HG02981 (cell line): ENCODE data around the gene FAM76B.

Experiments
- ATAC-seq: cut with Tn5 transposase; IDR thresholded peaks from one replicate; pipeline ENCODE4 v1.9.1; 2021; ENCODE audit warnings: mild to moderate bottlenecking, moderate library complexity; ENCODE audit not compliant: unreplicated experiment

FAM76B gene

DNA sequence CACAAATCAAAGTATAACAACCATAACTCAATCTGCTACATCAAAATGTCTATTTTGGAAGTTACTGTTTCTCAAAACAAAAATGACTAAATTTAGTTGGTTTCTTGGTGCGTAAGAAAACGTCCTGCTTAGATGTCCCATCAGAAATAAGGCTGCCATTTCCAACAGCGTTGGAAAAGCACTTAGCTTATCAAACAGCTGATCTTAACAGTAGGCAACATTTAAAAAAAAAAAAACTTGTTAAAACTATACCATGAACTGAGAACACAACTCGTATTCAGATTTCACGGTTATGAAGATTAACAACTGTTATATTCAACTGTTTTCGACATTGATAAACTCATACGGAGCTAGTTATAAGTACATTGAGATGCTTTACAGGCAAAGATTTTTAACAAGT is 3.1 kb upstream of the FAM76B start:
- ATAC-seq = no peak

DNA sequence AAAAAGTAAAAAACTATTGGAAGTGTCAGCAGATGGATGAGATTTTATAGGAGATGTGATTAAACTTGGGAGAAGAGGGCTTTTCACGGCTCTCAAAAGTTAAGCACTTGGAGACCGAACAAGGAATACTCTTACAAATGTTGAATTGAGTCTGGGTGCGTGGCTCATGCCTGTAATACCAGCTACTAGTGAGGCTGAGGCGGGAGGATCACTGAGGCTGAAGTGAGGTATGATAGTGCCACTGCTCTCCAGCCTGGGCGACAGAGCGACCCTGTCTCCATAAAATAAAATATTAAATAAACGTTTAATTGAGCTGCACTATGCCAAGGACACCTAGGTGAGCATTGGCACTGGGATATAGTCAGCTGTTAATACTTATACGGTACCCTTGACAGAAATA is 2.6 kb upstream of the FAM76B start:
- no peak for ATAC-seq

DNA sequence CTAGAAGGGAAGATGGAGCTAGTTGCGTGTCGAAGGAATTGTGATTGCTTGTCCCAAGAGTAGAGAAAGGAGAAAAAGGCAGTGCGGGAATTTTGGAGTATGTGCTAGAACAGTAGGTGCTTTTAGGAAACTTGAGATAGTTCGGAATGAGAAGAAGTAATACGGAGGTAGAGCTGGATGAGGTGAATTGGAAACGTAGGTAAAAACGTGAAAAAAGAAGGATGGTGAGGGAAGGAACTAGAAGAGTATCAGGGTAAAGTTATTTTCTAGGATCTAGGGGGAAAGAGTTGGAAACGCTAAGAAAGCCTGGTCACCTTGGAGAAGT is 2.1 kb upstream of the FAM76B start:
- no peak for ATAC-seq

DNA sequence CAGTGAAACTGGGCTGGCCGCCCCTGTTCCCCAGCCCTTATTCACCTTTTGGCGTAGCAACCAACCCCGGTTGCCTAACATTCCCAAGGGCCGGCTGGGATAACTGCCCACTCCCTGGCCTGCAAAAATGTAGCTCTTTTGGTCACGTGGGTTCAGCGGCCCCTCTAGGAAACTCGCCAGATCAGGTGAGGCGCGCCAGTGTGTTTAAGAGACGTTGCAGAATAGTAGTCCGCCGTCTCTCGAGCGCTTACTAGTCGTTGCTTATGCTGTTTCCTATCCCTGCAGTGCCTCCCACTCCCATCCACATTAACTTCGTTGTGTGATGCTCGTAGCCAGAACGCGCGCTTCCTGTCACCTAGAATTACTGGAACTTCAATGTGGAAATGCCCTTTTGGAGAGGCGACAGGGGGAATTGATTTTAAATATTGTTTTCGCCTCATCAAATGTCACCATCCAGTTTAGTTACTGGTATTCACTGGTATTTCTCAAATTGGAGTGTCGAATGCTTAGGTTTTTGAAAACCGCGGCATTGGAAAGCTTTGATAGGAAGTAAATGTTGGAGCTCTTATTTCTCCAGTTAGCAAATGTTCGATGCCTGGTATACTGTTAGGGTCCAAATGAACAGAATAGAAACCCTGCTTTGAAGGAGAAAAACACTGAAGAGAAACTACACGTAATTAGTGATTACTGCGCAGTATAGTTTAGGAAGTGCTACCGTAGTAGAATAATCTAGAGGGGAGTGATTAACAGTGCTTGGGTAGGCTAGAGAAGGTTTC is 1.5 kb upstream of the FAM76B start:
- no peak for ATAC-seq

DNA sequence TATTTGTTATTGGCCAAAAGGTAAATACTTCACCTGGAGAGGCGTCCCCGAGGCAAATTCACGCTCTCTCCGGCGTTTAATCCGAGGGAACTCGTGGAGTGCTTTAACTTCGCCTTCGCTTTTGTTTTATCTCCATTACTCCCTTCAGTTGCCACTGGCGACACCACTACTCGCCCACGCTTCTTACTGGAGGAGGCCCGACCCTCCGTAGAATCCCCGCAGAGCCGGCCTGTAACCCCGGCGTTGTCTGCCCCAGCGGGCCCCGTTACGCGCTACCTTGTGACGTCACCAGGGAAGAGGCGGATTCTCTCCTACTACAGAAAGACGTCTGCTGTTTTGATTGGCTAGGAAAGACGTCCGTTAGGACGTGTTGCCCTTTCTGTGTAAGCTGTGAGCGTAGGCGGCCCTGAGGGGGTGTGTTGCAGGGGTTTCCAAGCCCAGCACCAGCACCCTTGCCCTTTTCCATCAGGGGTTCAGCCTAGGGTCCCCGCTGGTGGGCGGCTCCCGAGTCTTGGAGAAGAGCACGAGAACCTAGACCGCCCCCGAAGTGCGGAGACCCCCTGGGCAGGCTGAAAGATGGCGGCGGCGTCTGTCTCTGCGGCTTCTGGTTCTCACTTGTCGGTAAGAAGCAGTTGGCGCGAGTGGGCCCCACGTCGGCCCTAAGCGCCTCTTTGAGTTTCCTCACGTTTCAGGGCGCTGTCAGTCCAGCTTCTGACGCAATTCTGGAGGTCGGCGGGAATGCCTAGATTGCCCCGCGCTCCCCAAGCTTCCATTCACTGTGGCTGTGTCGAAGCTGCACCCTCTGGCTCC is 746 bp upstream of the FAM76B start, which contains the start of gene CEP57:
CEP57 (plus strand) TSS at position 376 of the 810 bp plus-strand sequence; CDS start at position 577, 201 bp downstream.
- peak; percentile 63 for ATAC-seq

DNA sequence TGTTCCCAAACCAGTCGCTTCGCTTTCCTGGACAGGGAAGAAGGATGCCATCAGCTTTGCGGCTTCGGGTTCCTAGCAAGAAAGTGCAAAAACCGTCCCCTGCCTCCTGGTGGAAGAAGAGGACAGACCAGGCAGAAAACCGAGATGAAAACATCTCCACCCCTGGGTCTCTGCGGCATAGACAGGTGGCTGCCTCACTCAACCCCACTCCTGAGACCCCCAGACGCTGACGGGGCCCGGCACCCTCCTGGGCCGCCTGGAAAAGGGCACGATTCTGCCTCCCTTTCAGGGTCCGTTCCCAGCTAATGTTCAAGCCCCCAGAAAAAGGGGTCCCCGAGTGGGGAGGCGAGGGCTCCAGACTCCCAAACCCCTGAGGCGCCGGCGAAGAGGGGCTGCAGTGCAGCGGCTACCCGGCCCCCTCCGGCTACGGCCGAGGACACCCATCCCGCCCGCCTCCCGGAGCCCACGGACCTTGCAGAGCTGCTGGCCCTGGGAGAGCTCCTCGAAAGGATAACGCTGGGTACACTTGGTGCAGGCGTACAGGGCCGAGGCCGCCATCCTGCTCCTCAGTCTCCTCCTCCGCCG is 569 bp downstream of the FAM76B start:
- ATAC-seq = no peak

DNA sequence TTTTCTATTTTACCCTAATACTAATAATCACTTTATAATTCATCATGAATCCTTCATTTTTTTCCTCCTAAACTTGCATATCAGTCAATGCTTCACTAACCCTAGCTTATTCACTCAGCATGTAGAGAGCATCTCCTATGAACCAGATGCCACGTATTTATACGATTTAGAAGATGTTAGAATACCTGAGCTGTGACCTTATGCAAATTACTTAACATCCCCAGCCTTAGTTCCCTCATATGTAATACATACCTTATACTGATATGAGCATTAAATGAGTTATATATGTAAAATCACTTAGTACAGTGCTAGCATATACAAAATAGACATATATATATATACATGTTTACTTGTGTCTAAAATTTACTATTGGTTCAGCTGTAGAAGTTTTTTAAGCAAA is 9.0 kb downstream of the FAM76B start:
- ATAC-seq = peak; percentile 58

DNA sequence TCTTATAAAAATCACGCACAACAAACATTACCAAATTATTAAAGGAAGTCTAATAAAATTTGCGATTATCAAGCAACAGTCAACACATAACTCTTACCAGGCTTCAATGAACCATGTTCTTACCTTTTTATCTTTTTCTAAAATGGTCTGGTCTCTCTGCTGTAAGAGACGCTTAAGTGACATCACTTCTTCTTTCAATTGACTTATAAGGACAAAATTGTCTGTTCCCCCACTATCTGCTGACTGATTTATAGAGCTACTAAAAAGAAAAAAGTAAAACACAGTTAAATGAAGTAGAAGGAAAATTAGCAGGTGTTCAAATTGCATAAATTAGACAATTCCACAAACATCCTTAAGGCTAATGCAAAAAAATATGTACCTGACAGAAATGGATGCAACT is 10.9 kb downstream of the FAM76B start:
- ATAC-seq = no peak

DNA sequence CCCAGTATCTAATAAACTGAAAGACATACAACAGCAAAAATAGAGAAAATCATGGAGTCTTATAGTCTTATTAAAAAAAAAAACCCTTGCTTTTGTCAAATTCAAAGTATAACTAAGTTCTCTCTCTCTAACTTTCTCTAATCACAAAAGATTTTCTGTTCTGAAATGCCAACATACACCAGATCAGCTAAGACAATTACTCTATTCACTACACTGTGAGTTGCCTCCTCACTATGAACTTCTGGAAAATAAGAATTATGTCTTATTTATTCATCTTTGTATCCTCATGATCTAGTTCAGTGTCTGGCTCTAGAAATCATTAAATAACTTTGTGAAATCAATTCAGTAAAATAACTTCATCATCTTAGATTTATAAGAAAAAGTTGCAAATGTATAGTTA is 12.7 kb downstream of the FAM76B start:
- ATAC-seq = no peak

DNA sequence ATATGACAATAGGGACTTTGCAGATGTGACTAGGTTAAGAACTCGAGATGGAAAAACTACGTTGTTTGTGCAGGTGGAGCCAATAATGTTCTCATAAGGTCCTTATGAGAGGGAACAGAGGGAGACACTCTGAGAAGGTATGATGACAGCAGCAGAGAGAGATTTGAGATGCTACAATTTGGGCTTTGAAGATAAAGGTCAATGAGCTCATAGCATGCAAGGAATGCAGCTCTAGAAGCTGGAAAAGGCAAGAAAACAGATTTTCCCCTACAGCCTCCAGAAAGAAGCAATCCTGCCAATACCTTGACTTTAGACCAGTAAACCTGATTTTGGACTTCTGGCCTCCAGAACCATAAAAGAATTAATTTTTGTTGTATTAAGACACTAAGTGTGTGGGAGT is 21.1 kb downstream of the FAM76B start:
- ATAC-seq = no peak

DNA sequence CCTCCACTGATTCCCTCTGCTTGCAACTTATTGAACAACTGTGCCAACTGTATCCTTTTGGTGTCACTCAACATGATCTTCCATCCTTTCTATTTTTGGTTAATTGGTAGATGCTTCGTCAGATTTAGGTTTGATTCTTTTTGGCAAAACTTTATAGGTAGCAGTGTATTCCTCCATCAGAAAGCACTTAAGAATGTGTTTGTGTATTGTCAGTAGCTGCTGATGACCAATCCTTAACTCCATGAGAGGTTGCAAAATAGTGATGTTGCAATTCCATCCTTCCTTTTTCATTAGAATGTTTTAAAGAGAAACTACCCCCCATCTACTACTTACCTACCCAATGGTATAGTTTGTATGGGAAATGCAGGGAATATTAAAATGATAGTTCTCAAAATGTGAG is 22.1 kb downstream of the FAM76B start:
- no peak for ATAC-seq

DNA sequence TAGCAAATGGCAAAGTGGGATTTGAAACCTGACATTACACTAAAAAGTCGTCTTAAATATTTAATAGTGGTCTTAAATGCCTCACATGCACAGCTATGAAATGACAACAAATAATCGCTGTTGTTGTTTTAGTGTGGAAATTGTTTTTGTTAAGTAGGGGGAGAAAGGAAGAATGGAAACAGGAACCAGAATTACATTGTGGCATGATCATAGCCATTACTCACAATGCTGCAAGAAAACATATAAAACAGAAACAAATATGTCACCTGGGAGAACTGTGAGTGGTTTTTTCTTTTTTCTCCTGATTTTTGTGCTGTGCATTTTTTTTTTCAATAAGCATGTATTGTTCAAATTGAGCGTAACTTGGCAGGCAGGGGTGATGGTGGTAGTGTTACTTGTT is 22.9 kb downstream of the FAM76B start:
- ATAC-seq = no peak

DNA sequence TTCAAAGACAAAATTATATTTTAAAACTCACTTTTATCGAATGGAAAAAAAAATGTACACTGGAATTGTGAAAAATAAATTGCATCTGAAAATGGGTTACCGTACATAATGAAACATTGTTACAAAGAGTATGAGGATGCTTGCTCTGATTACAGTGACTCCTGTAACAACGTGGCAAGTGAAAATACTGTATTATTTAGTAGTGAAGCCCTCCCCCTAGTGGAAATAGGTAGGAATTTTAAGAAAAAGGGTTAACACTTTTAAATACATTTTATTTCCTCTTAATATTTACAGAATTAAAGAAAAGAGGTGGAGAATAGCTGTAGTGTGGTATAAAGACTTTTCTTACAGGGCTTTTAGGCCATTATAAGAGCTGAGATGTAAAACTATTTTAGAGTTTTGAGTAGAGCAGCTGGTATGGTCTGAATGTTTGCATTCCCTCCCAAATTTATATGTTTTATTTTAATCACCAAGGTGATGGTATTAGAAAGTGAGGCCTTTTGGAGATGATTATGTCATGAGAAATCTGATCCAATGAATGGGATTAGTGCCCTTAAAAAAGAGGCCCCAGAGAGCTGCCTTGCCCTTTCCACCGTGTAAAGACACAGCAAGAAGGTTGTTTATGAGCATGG is 25.2 kb downstream of the FAM76B start:
- peak; percentile 64 for ATAC-seq

DNA sequence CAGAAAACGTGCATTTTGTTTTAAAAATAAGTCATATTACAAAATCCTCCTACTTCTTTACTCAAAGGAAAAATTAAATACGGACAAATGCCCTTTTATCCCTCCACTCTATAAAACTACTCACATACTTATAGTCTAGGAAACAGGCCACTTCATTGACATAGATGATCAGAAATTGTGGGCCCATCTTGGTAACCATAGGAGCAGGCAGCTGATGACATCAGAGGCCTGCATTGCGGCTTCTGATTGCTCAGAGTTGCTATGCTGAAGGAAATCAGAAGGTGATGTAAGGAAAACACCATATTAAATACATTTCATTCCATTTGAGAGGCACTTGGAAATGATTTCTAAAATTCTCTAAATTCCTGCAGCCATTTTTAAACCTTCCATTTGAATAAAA is 27.0 kb downstream of the FAM76B start:
- no peak for ATAC-seq

DNA sequence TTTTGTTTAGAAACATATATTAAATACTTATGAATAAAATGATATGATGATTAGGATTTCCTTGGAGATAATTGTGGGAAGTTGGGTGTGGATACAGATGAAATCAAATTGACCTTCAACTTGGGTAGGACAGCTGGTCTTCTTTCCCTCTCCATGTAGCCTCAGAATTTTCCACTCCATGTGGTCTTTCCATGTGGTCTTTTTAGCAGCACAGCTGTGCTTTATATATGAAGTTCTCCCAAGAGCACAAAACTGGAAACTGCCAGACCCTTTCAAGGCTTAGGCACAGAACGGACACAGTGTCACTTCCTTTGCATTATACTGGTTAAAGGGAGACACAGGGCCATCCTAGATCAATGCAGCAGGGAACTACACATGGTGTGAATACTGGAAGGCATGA is 28.6 kb downstream of the FAM76B start:
- no peak for ATAC-seq

DNA sequence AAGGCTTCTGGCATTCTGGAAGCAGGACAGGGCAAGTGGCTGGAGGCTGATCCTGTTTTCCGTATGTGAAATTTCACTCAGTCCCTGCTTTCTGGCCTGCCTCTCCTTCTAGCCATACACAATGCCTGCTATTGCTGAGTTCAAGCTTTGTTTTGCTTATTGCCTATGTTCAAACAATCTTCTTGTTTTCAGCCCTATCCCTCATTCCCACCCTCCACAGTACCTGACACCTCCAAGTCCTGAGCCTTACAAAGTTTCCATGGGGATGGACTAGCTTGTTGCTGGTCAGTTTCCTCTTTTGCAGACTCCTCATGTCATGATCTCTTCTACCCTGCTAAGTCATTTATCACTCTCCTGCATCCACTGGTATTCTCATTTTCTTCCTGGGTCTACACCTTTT is 38.1 kb downstream of the FAM76B start:
- ATAC-seq = no peak

DNA sequence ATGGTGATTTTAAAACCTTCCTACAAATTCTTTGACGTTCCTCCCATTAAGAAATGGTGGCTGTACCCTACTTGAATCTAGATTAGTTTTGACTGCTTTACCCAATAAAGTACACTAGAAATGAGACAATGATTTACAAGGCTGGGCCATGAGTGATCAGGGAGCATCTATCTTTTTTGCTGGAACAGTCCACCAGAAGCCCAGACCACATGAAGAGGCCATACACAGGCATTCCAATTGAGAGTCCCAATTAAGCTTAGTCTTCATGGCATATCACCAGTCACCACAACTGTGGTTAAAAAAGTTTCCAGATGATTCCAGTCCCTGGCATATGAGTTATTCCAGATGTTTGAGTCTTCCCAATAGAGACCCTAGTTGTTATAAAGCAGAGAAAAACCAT is 39.5 kb downstream of the FAM76B start:
- ATAC-seq = no peak

DNA sequence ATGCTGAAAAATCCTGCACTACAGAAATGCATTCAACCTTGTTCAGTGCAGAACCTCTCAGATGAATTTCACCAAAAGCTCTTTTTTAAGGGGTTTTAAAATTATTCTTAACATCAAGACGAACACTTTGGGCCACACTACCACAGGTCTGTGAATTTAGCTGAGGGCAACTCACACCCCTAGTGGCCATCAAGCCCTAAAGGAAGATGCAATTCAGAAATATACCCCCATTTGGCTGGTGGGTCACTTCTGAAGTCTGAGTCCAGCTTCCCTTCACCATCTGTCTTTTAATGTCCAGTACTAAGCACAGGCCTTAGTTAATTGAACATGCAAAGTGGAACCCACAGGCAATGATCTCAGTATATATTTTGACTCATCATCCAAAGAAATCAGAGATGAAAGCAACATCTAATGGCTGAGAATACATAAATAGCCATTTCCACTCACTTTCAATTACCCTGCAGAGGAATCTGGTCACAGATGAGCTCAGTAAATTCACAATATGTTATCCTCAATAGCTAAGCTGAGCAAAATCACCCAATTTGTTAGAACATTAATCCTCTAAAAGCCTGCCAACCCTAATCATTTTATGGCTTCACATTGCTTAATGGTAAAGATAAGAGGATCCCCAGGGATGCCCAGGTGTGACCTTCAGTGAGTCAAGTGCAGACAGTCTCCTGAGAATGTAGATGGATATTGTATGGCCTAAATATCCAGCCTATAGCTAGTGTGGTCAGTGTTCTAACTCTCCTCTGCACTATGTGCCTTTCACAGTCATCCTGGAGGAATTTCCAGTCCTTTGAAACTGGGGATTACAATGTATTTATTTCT is 50.3 kb downstream of the FAM76B start:
- ATAC-seq = no peak

DNA sequence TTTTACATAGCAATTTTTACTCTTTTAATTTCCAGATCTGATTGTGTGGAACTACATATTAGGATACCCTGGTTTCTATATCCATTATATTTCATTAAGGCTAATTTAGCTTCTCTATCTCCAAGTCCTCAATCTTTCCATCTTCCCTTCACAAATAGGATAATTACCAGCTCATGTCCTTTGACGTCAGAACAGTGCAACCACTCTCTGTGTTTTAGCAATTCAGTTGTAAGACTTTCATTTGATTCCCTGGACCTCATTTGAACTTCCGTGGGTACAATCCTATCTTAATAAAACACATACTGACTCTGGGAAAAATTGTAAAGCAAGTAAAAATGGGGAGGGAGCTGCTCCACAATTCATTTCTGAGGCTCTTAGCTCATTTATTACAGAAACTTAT is 52.8 kb downstream of the FAM76B start:
- no peak for ATAC-seq

DNA sequence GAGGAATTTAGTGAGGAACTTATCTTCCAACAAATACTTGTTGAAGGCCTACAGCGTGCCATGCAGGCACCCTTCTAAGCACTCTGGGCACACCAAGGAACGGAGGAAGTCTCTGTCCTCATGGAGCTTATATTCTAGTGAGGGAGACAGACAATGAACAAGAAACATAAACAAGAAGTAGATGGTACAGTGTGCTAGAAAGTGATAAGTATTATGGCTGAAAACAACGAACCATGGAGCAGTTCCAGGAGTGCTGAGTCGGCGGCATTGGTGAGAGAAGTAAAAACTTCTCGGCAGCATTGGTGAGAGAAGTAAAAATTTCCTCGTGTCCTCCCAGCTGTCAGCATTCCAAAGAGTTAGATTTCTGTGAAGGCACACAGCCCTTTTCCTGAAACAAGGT is 53.2 kb downstream of the FAM76B start:
- no peak for ATAC-seq
